Thyroid gland (tissue), 4 donors: ENCODE results near the gene MAPK10. TPM values are rescaled to one million over a fixed set of nuclear protein-coding genes. Genes with fewer than 3 reads are reported as not detected.

Source experiments
- DNase-seq, 2 donors: peaks; one replicate each; pipeline ENCODE4 v3.0.0-alpha.2; 2019
- H3K27ac ChIP-seq, 3 donors: fragments of 200-600 bp; sonication (generic); 1 replicate in 2 of 3; 2 replicates in 1 of 3; pipeline ENCODE4 v1.5.1; 2016 to 2019; ENCODE audit warnings: mild to moderate bottlenecking in 1 of 3, moderate library complexity in 1 of 3
- H3K27me3 ChIP-seq: fragments of 200-600 bp; sonication (generic); one replicate; pipeline ENCODE4 v1.5.1; 2019
- H3K36me3 ChIP-seq, 2 donors: fragments of 200-600 bp; sonication (generic); one replicate each; pipeline ENCODE4 v1.5.1; 2016 to 2019
- H3K4me1 ChIP-seq, 2 donors: fragments of 200-600 bp; sonication (generic); one replicate each; pipeline ENCODE4 v1.5.1; 2017 to 2019
- H3K4me3 ChIP-seq, 3 donors: fragments of 200-600 bp; sonication (generic); replicated peaks in 1 of 3; 1 replicate in 2 of 3; 2 replicates in 1 of 3; pipeline ENCODE4 v1.5.1; 2016; ENCODE audit warnings: mild to moderate bottlenecking in 1 of 3
- H3K9me3 ChIP-seq: fragments of 200-600 bp; sonication (generic); one replicate; pipeline ENCODE4 v1.5.1; 2017
- POLR2A ChIP-seq, 2 donors: fragments of 450-650 bp; IDR thresholded peaks; one replicate each; pipeline ENCODE4 v1.6.1; 2017; ENCODE audit warnings: antibody characterized with exemption in 2 of 2, mild to moderate bottlenecking in 2 of 2, moderate library complexity in 1 of 2
- WGBS, 2 donors: methylation state at CpG; one replicate each; pipeline ENCODE4 v1.1.5; 2017; 5-methylcytosine and 5-hydroxymethylcytosine counted together
- intact Hi-C: fragments of 100-400 bp; cut with DNase I; formaldehyde crosslinking; loops from one replicate; pipeline ENCODE4 v1.15.1; 2023
- total RNA-seq, 4 donors: library from RNA; depleted of rRNA; stranded (reverse); fragments of >200 nt; gene quantifications; one replicate each; pipeline ENCODE4 v1.2.3, GENCODE V29; 2016
- TF ChIP-seq, protein P1 (sequence below), 6 experiments: fragments of 200-600 bp in 3 of 6; fragments of 450-650 bp in 3 of 6; sonication (generic) in 3 of 6; IDR thresholded peaks; one replicate each; pipeline ENCODE4 v1.5.1; 2016 to 2019; ENCODE audit warnings: antibody characterized with exemption in 6 of 6, mild to moderate bottlenecking in 2 of 6, inconsistent platforms in 1 of 6, moderate library complexity in 1 of 6

MAPK10 gene
- total RNA-seq, 4 donors from 2014 or later, result 65.4 to 95.0 (median 86.2) TPM

DNA sequence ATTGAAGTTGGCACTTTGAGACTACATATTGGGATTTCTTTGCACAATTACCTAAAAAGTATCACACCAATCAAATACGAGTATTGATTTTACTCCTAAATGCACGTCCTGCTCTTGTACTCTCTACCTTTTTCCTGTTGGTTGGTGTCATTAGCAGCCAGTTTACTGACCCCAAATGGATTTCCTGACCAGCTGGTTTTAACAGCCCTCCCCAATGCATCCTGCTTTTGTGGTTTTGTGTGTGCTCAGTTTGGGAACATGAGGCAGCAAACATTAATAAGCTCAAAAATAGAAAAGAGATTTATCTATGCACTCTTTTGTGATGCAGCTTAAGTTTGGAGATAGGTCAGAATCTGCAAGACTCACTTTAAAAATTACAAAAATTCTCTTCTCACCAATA, 230.3 kb downstream of the MAPK10 start:
- no peak for TF ChIP-seq POLR2A (IDR thresholded peaks at IDR 0.05)
- TF ChIP-seq, protein P1, sequence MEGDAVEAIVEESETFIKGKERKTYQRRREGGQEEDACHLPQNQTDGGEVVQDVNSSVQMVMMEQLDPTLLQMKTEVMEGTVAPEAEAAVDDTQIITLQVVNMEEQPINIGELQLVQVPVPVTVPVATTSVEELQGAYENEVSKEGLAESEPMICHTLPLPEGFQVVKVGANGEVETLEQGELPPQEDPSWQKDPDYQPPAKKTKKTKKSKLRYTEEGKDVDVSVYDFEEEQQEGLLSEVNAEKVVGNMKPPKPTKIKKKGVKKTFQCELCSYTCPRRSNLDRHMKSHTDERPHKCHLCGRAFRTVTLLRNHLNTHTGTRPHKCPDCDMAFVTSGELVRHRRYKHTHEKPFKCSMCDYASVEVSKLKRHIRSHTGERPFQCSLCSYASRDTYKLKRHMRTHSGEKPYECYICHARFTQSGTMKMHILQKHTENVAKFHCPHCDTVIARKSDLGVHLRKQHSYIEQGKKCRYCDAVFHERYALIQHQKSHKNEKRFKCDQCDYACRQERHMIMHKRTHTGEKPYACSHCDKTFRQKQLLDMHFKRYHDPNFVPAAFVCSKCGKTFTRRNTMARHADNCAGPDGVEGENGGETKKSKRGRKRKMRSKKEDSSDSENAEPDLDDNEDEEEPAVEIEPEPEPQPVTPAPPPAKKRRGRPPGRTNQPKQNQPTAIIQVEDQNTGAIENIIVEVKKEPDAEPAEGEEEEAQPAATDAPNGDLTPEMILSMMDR (IDR thresholded peaks at IDR 0.05), result no peak
- intact Hi-C loops, result no loop called here
- no peak overlapping the region for H3K4me3 ChIP-seq
- no peak overlapping the region for H3K27ac ChIP-seq
- no peaks in the 10 kb centered on the region for H3K9me3 ChIP-seq
- 76 to 79% methylated on average over 2 of the region's 2 CpGs for WGBS, 2 donors
- peaks cover 0 to 8% of the 10 kb centered on the region in 2 donors for H3K4me1 ChIP-seq
- DNase-seq, result no peak
- H3K27me3 ChIP-seq, result no peaks in the 10 kb centered on the region
- H3K36me3 ChIP-seq, result no peaks in the 10 kb centered on the region

DNA sequence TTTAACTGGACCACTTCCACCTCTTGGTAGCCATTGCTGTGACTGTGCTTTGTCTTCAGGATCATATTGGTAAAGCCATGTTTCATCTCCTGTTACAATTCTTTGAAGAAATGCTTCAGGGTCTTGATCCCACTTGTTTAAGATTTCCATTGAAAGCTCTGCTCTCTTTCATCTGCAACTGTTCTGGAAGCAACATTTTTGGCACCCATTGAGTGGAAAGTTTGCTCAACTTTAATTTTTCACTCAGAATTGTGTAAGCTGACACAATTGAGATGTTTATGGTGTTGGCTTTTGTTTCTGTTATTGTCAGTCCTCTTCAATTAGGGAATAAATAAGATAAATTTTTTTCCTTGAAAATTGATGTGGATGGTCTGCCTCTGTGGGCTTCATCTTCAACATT, 237.4 kb downstream of the MAPK10 start:
- intact Hi-C loops, result no loop called here
- no peak overlapping the region for H3K27ac ChIP-seq
- no peak overlapping the region for H3K4me3 ChIP-seq
- no peak for TF ChIP-seq POLR2A (IDR thresholded peaks at IDR 0.05)
- TF ChIP-seq, protein P1 (IDR thresholded peaks at IDR 0.05), result no peak
- no peaks in the 10 kb centered on the region for H3K9me3 ChIP-seq
- no peak for DNase-seq
- no peaks in the 10 kb centered on the region for H3K27me3 ChIP-seq
- no peaks in the 10 kb centered on the region for H3K36me3 ChIP-seq
- peaks cover 0 to 4% of the 10 kb centered on the region in 2 donors for H3K4me1 ChIP-seq

DNA sequence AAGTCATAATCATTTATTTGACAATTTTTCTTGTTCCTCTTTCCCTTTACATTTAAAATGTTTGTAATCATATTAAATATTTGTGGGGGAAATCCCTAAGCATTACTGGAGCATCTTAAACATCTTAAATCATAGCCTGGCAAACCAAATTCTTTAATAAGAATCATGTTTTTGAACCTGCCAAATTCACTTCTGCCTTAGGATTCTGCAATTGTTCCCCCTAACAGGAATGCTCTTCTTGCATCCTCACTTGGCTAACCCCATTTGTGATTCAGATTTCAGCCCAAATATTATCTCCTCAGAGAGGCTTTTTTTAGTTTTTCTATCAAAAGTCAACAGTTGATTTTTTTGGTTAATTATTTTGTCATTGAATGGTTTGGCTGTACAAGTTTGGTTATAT, 241.1 kb downstream of the MAPK10 start:
- H3K27me3 ChIP-seq, result no peaks in the 10 kb centered on the region
- H3K27ac ChIP-seq, result no peak overlapping the region
- no peak for DNase-seq
- no peak overlapping the region for H3K4me3 ChIP-seq
- intact Hi-C loops, result no loop called here
- peaks cover 0 to 4% of the 10 kb centered on the region in 2 donors for H3K4me1 ChIP-seq
- no peaks in the 10 kb centered on the region for H3K36me3 ChIP-seq
- H3K9me3 ChIP-seq, result no peaks in the 10 kb centered on the region
- TF ChIP-seq POLR2A (IDR thresholded peaks at IDR 0.05), result no peak
- TF ChIP-seq, protein P1 (IDR thresholded peaks at IDR 0.05), result no peak

DNA sequence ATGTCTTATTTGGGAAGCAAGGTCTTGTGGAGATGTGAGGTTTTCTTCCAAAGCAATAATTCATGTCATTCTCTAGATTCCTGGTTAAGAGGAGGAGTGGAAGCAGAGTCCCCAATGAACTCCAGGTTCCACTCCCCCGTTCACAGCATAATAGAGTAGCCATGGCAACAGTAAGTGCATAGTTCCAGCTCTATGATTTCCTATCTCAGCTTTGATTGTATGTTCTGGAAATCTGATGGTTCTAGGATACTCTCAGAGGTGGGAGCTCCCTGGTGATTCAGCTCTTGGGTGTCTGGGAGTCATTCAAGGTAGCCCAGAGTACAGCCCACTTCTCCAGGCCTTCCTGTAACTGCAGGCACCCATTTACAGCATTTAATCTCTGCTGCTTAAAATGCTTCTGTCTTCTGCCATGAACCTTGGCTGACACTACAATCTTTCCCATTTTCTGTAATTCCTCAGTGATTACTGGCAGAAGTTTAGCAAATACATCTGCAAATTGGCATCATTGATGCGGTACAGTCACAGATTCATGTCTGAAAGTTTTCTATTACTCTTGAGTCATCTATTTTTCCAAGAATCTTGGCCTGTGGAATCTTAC, 242.0 kb downstream of the MAPK10 start:
- WGBS, 2 donors, result 65 to 67% methylated on average over 2 of the region's 2 CpGs
- Histone ChIP-seq H3K4me3 (no peak overlapping the region), H3K36me3 (no peaks in the 10 kb centered on the region), H3K4me1 (peaks cover 0 to 4% of the 10 kb centered on the region in 2 donors), H3K27me3 (no peaks in the 10 kb centered on the region), H3K27ac (no peak overlapping the region), H3K9me3 (no peaks in the 10 kb centered on the region)
- TF ChIP-seq POLR2A (IDR thresholded peaks at IDR 0.05), result no peak
- TF ChIP-seq, protein P1 (IDR thresholded peaks at IDR 0.05), result no peak
- intact Hi-C loops, result no loop called here
- no peak for DNase-seq

DNA sequence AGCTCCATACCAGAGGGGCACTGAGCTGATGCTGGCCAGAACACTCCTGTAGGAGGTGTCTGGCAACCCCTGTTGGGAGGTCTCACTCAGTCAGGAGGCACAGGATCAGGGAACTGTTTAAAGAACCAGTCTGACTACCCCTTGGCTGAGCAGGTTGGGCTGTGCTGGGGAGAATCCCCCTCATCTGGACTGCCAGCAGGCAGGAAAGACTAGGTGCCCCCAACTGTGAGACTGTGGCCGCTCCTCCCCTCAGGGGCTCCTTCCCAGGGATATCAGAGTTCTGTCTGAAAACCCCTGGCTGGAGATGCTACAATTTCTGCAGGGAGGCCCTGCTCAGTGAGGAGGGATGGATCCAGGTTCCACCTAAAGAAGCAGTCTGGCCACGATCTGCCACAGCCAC, 245.3 kb downstream of the MAPK10 start:
- Histone ChIP-seq H3K4me3 (no peak overlapping the region), H3K4me1 (peaks cover 0 to 4% of the 10 kb centered on the region in 2 donors), H3K27me3 (no peaks in the 10 kb centered on the region), H3K36me3 (no peaks in the 10 kb centered on the region), H3K9me3 (no peaks in the 10 kb centered on the region), H3K27ac (no peak overlapping the region)
- no peak for DNase-seq
- intact Hi-C loops, result no loop called here
- WGBS, 2 donors, result 100% methylated on average over 2 of the region's 2 CpGs
- TF ChIP-seq, protein P1 (IDR thresholded peaks at IDR 0.05), result no peak
- no peak for TF ChIP-seq POLR2A (IDR thresholded peaks at IDR 0.05)
